ENCODE results near the gene MAP3K20.

DNA sequence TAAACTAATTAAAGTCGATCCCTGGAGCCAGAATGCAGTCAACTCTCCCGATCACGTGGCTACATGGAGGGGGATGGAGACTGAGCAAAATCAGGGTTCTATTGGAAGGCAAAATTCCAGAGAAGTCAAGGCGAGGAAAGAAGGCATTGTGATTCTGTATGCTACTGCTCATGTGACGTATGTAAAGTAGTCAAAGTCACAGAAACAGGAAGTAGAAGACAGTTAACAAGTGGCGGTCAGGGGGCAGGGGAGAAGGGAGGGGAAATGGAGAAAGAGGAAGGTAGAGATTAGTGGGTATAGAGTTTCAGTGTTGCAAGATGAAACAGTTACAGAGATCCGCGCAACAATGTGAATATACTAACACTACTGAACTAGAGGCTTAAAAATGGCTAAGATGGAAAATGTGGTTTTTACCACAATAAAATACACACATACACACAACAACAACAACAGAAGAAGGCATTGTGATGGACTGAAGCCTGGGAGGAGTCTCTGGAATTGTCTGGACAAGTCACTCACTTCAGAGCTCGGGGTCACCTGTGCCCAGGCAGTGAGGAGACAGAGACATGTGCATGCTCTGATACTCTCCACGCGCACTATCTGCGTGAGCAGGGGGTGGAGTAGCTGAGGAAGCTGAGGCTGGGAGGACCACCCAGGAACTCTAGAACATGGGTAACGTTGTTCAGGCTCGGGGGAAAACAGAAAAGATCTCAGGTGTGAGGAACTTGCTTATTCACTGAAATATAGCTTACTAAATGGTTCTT is 189.1 kb downstream of the MAP3K20 start:
- TF ChIP-seq POLR2A (IDR thresholded peaks at IDR 0.05), result no peak
- TF ChIP-seq, protein P1, sequence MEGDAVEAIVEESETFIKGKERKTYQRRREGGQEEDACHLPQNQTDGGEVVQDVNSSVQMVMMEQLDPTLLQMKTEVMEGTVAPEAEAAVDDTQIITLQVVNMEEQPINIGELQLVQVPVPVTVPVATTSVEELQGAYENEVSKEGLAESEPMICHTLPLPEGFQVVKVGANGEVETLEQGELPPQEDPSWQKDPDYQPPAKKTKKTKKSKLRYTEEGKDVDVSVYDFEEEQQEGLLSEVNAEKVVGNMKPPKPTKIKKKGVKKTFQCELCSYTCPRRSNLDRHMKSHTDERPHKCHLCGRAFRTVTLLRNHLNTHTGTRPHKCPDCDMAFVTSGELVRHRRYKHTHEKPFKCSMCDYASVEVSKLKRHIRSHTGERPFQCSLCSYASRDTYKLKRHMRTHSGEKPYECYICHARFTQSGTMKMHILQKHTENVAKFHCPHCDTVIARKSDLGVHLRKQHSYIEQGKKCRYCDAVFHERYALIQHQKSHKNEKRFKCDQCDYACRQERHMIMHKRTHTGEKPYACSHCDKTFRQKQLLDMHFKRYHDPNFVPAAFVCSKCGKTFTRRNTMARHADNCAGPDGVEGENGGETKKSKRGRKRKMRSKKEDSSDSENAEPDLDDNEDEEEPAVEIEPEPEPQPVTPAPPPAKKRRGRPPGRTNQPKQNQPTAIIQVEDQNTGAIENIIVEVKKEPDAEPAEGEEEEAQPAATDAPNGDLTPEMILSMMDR (IDR thresholded peaks at IDR 0.05 in 8 of 11, conservative IDR thresholded peaks at IDR 0.05 in 3 of 11), result no peak
